GM21786 (cell line): Measurements from ENCODE around the gene WWTR1.

Experiments
- ATAC-seq: cut with Tn5 transposase; IDR thresholded peaks from one replicate; pipeline ENCODE4 v1.9.1; 2021; ENCODE audit not compliant: unreplicated experiment

WWTR1 gene

GRCh38 chr3:149625795-149626194, 32.0 kb downstream of the WWTR1 start:
- ATAC-seq, result no peak

- ATAC-seq, result no peak
These were observed 34.0 kb downstream of the WWTR1 start for GRCh38 chr3:149623824-149624223.

- peak; percentile 73 for ATAC-seq
These were observed 36.4 kb downstream of the WWTR1 start for GRCh38 chr3:149621218-149622005.

GRCh38 chr3:149620291-149621020, 37.4 kb downstream of the WWTR1 start:
- ATAC-seq, result peak; percentile 55

- no peak for ATAC-seq
These were observed 38.7 kb downstream of the WWTR1 start for GRCh38 chr3:149619136-149619535.

GRCh38 chr3:149618151-149619123, 39.4 kb downstream of the WWTR1 start:
- no peak for ATAC-seq

GRCh38 chr3:149615731-149616221, 42.0 kb downstream of the WWTR1 start:
- ATAC-seq, result no peak

- ATAC-seq, result no peak
These were observed 43.8 kb downstream of the WWTR1 start for GRCh38 chr3:149613988-149614387.

GRCh38 chr3:149612456-149612855, 45.4 kb downstream of the WWTR1 start:
- no peak for ATAC-seq

GRCh38 chr3:149611149-149611548, 46.7 kb downstream of the WWTR1 start:
- ATAC-seq, result no peak

GRCh38 chr3:149610351-149611105, 47.3 kb downstream of the WWTR1 start:
- ATAC-seq, result no peak

- peak; percentile 98 for ATAC-seq
These were observed 48.2 kb downstream of the WWTR1 start for GRCh38 chr3:149609595-149609994.

- ATAC-seq, result no peak
These were observed 48.8 kb downstream of the WWTR1 start for GRCh38 chr3:149608987-149609386.

GRCh38 chr3:149605902-149606301, 51.9 kb downstream of the WWTR1 start:
- ATAC-seq, result no peak

GRCh38 chr3:149604125-149604875, 53.5 kb downstream of the WWTR1 start:
- no peak for ATAC-seq

- ATAC-seq, result no peak
These were observed 54.4 kb downstream of the WWTR1 start for GRCh38 chr3:149603126-149604074.

- ATAC-seq, result no peak
These were observed 57.2 kb downstream of the WWTR1 start for GRCh38 chr3:149600634-149601033.

GRCh38 chr3:149599236-149599635, 58.6 kb downstream of the WWTR1 start:
- no peak for ATAC-seq
